Endothelial cell of umbilical vein (primary cell): Measurements from ENCODE around the gene FTH1.

Source experiments
- CTCF ChIP-seq, 2 donors: IDR thresholded peaks; 1 replicate in 1 of 2; 2 replicates in 1 of 2; pipeline ENCODE4 v1.5.1; 2011; ENCODE audit warnings: low read length in 2 of 2, mild to moderate bottlenecking in 2 of 2, moderate library complexity in 2 of 2, control low read depth in 1 of 2, inconsistent platforms in 1 of 2, low read depth in 1 of 2; ENCODE audit not compliant: insufficient read depth in 1 of 2; ENCODE audit errors: extremely low read depth in 1 of 2
- POLR2AphosphoS5 ChIP-seq: IDR thresholded peaks from 2 replicates; pipeline ENCODE4 v1.6.1; 2012; ENCODE audit warnings: low read depth, mild to moderate bottlenecking, control low read depth, low read length, moderate library complexity; ENCODE audit not compliant: insufficient read depth

GRCh38 chr11:61967924-61968757 is 707 bp upstream of the FTH1 start:
- TF ChIP-seq CTCF (IDR thresholded peaks at IDR 0.05; ENCODE audit: extremely low read depth in 1 of 2, insufficient read depth in 1 of 2, low read depth in 1 of 2, low read length in 2 of 2) (no peak), POLR2AphosphoS5 (no peak)
